Smooth muscle cell of bladder (primary cell): ENCODE results near the gene COL6A1. TPM values are rescaled to one million over a fixed set of nuclear protein-coding genes. Genes with fewer than 3 reads are reported as not detected.

Experiments used
- total RNA-seq: library from RNA; depleted of rRNA; stranded (reverse); fragments of >200 nt; gene quantifications from 2 replicates; pipeline ENCODE4 v1.2.3, GENCODE V29; 2014

COL6A1 gene, protein sequence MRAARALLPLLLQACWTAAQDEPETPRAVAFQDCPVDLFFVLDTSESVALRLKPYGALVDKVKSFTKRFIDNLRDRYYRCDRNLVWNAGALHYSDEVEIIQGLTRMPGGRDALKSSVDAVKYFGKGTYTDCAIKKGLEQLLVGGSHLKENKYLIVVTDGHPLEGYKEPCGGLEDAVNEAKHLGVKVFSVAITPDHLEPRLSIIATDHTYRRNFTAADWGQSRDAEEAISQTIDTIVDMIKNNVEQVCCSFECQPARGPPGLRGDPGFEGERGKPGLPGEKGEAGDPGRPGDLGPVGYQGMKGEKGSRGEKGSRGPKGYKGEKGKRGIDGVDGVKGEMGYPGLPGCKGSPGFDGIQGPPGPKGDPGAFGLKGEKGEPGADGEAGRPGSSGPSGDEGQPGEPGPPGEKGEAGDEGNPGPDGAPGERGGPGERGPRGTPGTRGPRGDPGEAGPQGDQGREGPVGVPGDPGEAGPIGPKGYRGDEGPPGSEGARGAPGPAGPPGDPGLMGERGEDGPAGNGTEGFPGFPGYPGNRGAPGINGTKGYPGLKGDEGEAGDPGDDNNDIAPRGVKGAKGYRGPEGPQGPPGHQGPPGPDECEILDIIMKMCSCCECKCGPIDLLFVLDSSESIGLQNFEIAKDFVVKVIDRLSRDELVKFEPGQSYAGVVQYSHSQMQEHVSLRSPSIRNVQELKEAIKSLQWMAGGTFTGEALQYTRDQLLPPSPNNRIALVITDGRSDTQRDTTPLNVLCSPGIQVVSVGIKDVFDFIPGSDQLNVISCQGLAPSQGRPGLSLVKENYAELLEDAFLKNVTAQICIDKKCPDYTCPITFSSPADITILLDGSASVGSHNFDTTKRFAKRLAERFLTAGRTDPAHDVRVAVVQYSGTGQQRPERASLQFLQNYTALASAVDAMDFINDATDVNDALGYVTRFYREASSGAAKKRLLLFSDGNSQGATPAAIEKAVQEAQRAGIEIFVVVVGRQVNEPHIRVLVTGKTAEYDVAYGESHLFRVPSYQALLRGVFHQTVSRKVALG
- 1,202 and 1,436 TPM in 2 replicates for total RNA-seq

DNA sequence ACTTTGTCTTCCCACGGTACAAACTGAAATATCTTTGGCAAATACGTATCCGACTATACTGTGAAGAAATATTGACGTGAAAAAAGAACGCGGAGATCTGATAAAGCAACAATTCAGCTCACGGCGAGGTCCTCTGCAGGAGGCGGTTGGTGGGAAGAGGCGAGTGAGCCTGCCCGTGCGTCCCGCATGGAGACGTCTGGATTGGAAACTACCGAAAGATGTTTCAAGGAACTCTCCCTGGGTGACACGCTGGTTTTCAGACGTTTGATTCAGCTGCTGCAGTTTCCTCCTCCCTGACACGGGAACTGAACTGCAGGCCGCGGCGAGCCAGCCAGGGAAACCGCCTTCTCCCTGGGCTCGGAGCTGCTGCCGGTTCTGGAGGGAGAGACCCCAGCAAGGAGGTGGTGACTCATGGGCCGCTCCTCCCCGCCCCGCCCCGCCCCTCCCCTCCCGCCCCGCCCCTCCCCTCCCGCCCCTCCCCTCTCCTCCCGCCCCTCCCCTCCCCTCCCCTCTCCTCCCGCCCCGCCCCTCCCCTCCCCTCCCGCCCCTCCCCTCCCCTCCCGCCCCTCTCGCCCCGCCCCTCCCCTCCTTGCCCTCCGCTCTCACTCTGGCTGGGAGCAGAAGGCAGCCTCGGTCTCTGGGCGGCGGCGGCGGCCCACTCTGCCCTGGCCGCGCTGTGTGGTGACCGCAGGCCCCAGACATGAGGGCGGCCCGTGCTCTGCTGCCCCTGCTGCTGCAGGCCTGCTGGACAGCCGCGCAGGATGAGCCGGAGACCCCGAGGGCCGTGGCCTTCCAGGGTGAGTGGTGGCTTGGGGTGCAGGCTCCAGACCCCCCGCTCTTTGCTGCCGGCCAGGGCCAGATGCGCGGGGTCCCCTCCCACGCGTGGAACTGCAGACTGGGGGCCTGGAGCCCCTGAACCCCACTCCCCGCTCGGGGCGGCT, at the start of gene COL6A1:
TSS of gene COL6A1 (plus strand) at position 620 of the 941 bp plus-strand sequence. CDS start at position 701, 81 bp downstream.

Other genes with a start within 250 kb of the COL6A1 start
- 1,324 and 1,435 TPM in 2 replicates for gene COL6A2, start 116.3 kb downstream of the COL6A1 start, total RNA-seq
- 0.14 and 0.55 TPM in 2 replicates for gene FTCD, start 173.8 kb downstream of the COL6A1 start, total RNA-seq
- 3.4 and 7.7 TPM in 2 replicates for gene SPATC1L, start 202.7 kb downstream of the COL6A1 start, total RNA-seq
- 123 and 162 TPM in 2 replicates for gene LSS, start 247.0 kb downstream of the COL6A1 start, total RNA-seq